ENCODE results near the gene CHST5. TPM values are rescaled to one million over a fixed set of nuclear protein-coding genes. Genes with fewer than 3 reads are reported as not detected.

CHST5 gene
- total and polyA plus RNA-seq, 2 of the 8 experiments (the other 6 are each of a cell fraction or from before 2014, with no cell fraction given) = 0.13 to 0.23 TPM

DNA sequence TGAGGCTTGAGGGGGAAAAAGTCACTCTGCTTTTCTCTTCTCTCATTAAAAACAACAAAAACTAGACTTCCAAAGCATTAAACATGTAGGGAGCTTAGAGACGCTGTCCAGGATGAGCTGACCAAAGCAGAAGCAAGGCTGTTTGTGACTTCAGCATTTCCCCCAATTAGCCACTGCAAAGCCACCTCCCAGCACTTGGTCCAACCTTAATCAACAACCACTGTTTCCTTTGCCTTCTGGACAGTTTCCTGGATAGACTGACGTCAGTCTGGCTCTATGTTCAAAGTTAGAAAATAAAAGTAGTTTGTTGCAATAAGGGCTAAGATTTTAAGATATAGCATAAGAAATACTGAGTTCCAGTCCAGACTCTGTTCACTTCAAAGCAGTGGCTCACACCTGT is 17.0 kb upstream of the CHST5 start (continued):
- no peak for TF ChIP-seq PHF8 (conservative IDR thresholded peaks at IDR 0.05; ENCODE audit: low read depth, low read length)
- no peak for TF ChIP-seq CBX5 (IDR thresholded peaks at IDR 0.05; ENCODE audit: low read depth, low read length)
- no peak for TF ChIP-seq POLR2AphosphoS5 (IDR thresholded peaks at IDR 0.05; ENCODE audit: low read depth, low read length)

Data from H1 (cell line).